Activated CD8-positive, alpha-beta memory T cell treated with anti-CD3 and anti-CD28 coated beads for 1 hour (primary cell): Measurements from ENCODE around the gene PPP1R26.
"Not testable (repeated sequence)": the region's sequence is repeated elsewhere in the genome, so short reads cannot be mapped to it uniquely, and the experiment has no call there.

Experiments
- DNase-seq, 2 donors: peaks; one replicate each; pipeline ENCODE4 v3.0.0-alpha.2; 2020; ENCODE audit warnings: low read depth in 1 of 2; ENCODE audit errors: extremely low read depth in 1 of 2

Gene PPP1R26

DNA sequence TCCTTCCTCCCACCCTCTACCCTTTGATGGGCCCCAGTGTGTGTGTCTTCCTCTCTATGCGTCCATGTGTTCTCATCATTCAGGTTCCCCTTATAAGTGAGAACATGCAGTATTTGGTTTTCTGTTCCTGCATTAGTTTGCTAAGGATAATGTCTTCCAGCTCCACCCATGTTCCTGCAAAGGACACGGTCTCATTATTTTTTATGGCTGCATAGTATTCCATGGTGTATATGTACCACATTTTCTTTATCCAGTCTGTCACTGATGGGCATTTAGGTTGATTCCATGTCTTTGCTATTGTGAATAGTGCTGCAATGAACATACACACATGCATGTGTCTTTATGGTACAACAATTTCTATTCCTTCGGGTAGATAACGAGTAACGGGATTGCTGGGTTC is 21.1 kb upstream of the PPP1R26 start:
- DNase-seq: not testable (repeated sequence)

GRCh38 chr9:135461936-135462335 is 17.6 kb upstream of the PPP1R26 start:
- no peak for DNase-seq

- no peak for DNase-seq
Measured at GRCh38 chr9:135463140-135463539, 16.4 kb upstream of the PPP1R26 start.

- no peak for DNase-seq
Measured at GRCh38 chr9:135464181-135464580, 15.4 kb upstream of the PPP1R26 start.

DNA sequence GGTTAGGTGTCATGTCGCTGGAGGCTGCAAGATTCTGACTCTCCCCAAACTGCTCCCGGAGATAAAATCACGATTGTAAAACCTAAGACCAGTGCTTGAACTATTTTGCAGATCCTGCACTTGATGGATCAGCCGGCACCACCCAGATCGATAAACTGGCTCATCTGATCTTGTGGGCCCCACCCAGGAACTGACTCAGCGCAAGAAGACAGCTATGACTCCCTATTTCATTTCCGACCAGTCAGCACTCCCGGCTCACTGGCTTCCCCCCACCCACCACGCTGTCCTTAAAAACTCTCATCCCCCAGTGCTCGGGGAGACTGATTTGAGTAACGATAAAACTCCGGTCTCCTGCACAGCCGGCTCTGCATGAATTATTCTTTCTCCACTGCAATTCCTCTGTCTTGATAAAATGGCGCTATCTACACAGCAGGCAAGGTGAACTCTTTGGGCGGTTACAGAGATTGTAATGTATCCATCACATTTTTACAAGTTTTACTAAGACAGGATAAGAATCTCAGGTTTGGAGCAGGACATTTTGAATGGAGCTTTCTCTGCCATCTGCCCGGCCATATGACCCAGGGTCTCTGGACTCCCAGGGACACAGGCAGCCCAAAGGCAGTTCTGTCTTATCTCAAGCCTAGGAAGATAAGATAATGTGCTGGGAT is 10.6 kb upstream of the PPP1R26 start:
- DNase-seq: no peak

GRCh38 chr9:135471791-135472640 is 7.6 kb upstream of the PPP1R26 start:
- DNase-seq: no peak

DNA sequence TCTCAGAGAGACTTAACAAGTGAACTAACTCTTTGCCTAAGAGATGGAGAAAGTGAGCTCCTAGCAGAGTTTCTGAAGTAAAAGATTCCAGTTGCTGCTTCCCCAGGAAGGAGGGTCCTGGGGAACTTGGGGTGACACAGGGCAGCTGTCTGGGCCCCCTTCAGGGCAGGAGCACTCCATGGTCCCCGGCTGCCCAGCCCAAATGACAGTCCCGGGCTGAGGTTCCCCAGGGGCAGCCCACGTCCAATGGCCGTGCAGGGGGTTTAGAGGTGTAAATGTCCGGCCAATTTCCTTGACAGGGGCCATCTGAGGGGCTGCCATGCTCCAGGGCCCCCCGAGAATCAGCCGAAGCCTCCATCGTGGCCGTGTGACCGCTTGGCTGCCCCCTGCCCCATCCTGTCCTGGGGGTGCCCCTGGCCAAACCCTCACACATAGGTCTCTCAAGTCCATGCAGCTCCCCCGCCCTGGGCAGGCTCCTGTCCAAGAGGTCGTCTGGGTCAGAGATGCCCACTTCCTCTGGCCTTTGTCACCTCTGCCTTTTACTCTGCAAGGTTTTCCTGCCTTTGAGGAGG is 5.5 kb upstream of the PPP1R26 start:
- DNase-seq: no peak

GRCh38 chr9:135474915-135475314 is 4.7 kb upstream of the PPP1R26 start:
- DNase-seq: no peak

DNA sequence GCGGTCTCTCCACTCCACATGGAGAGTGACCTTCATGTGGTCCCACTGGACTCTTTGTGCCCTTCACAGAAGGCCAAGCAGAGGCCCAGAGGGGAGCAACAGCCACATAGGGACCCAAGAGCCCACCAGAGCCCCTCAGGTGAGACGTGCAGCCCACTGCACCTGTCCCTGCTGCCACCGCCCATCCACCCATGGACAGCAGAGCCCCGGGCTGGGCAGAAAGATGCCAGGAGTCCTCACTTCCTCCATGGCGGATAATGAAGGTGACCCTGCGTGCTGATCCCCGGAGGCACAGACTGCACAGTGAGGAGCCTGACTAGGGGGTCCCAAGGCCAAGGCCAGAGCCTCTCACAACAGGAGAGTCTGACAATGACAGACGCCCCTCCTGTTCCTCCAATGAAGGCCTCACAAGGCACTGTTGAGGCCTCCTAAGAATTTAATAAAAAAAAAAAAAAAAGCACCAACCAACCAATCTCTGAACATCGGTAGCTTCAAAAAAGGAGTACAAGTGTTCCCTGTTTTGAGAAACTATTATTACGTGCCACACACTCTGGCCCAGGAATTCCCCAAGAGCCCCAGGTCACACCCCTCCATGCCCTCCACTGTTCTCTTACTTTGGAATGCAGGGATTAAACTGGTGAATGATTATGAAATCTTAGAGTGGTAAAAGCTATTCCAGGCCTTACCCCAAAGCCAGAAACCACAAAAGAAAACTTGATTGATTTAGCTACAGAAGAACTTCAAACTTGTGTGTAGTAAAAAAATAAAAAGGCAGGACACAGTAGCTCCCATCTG is 2.8 kb upstream of the PPP1R26 start:
- DNase-seq: no peak

DNA sequence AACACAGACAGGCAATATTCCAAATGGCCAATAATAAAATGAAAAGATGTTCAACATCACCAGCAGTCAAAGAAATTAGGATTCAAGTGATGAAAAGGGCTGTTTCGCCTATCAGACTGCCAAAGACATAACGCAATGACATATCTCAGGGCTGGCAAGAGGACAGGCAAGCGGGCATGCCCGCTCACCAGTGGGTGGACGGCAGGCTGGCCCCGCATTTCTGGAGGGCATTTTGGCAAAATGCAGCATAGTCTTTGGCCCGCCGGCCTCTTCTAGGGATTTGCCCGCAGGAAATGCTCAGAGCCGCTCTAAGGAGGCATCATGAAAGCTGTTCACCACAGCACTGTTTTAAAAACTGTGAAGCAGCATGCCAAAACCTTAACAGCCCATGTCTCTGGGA is 1.4 kb upstream of the PPP1R26 start:
- DNase-seq: no peak

- DNase-seq: no peak
Measured at GRCh38 chr9:135478829-135479468, 633 bp upstream of the PPP1R26 start.

GRCh38 chr9:135480071-135480939 is 723 bp downstream of the PPP1R26 start:
- no peak for DNase-seq

GRCh38 chr9:135480940-135481310 is 1.3 kb downstream of the PPP1R26 start:
- no peak for DNase-seq

- no peak for DNase-seq
Measured at GRCh38 chr9:135482015-135482754, 2.6 kb downstream of the PPP1R26 start.

- DNase-seq: no peak
Measured at GRCh38 chr9:135484460-135485277, 5.1 kb downstream of the PPP1R26 start.

- DNase-seq: no peak
Measured at GRCh38 chr9:135485385-135485784, 5.8 kb downstream of the PPP1R26 start.

DNA sequence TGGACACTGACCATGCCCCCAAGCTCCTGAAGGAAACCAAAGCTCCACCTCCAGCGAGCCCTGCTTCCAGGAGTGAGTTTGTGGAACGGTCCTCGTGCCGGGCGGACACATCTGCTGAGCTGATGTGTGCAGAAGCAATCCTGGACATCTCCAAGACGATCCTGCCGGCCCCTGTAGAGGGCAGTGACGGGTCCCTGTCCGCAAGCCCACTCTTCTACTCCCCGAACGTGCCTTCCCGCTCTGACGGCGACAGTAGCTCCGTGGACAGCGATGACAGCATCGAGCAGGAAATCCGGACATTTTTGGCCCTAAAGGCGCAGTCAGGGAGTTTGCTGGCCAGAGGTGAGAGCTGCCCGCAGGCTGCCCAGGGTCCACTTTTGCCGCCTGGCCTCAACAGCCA is 6.2 kb downstream of the PPP1R26 start:
- DNase-seq: no peak
